IMR-90 (cell line): ENCODE results near the gene CTNND2. TPM values are rescaled to one million over a fixed set of nuclear protein-coding genes. Genes with fewer than 3 reads are reported as not detected.

Experiments used
- ATAC-seq: fragments of 200-7000 bp; cut with Tn5 transposase; 2 replicates; pipeline ENCODE4 v1.9.1; 2020; ENCODE audit warnings: low read depth, mild to moderate bottlenecking, moderate library complexity
- BruUV-seq: library from RNA; stranded (reverse); fragments of 400-500 nt; replicated peaks from 2 replicates; lab custom pipeline; 2021; lab: Mats Ljungman, UMichigan
- CTCF ChIA-PET: fragments of 300-600 bp; formaldehyde crosslinking; extraction: SDS; loops from one replicate; lab custom pipeline; 2021; ENCODE audit warnings: antibody characterized with exemption; lab: Yijun Ruan, JAX
- POLR2A ChIA-PET: fragments of 300-600 bp; sonication (Branson Sonifier 250); formaldehyde crosslinking; loops from one replicate; lab custom pipeline; 2022; ENCODE audit warnings: antibody characterized with exemption; ENCODE audit not compliant: unreplicated experiment; lab: Charles Lee
- DNase-seq: peaks from one replicate; pipeline ENCODE4 v3.0.0; 2013
- H2AFZ ChIP-seq: replicated peaks from 2 replicates; pipeline ENCODE3; 2013; ENCODE audit warnings: low read length, mild to moderate bottlenecking; ENCODE audit not compliant: poor library complexity
- H2AK5ac ChIP-seq: 2 replicates; pipeline ENCODE4 v1.6.1; 2013; ENCODE audit warnings: low read depth, low read length, inconsistent platforms
- H2AK9ac ChIP-seq: replicated peaks from 2 replicates; pipeline ENCODE3; 2013; ENCODE audit warnings: mild to moderate bottlenecking, low read depth, low read length, moderate library complexity; ENCODE audit not compliant: poor library complexity
- H2BK120ac ChIP-seq: 2 replicates; pipeline ENCODE4 v1.6.1; 2013; ENCODE audit warnings: low read depth, low read length, inconsistent platforms
- H2BK15ac ChIP-seq: 3 replicates; pipeline ENCODE4 v1.6.1; 2013; ENCODE audit warnings: low read depth, low read length, inconsistent platforms
- H2BK20ac ChIP-seq: 2 replicates; pipeline ENCODE4 v1.6.1; 2013; ENCODE audit warnings: low read depth, mild to moderate bottlenecking, inconsistent platforms, low read length, moderate library complexity
- H2BK5ac ChIP-seq: 2 replicates; pipeline ENCODE4 v1.6.1; 2013; ENCODE audit warnings: mild to moderate bottlenecking, low read depth, low read length, inconsistent platforms; ENCODE audit not compliant: poor library complexity, severe bottlenecking
- H3K14ac ChIP-seq: replicated peaks from 2 replicates; pipeline ENCODE4 v1.6.1; 2013; ENCODE audit warnings: low read depth, low read length, inconsistent platforms
- H3K18ac ChIP-seq: 2 replicates; pipeline ENCODE4 v1.6.1; 2013; ENCODE audit warnings: low read depth, low read length, control low read depth
- H3K23ac ChIP-seq: 2 replicates; pipeline ENCODE4 v1.6.1; 2013; ENCODE audit warnings: low read depth, low read length, inconsistent platforms
- H3K27ac ChIP-seq: 2 replicates; pipeline ENCODE4 v1.5.1; 2013; ENCODE audit warnings: mild to moderate bottlenecking, control low read depth, low read length; ENCODE audit not compliant: insufficient read depth
- H3K27me3 ChIP-seq: 2 replicates; pipeline ENCODE4 v1.6.1; 2013; ENCODE audit warnings: low read length; ENCODE audit not compliant: control insufficient read depth, insufficient read depth
- H3K36me3 ChIP-seq: 2 replicates; pipeline ENCODE4 v1.6.1; 2013; ENCODE audit warnings: low read length, mixed read lengths; ENCODE audit not compliant: control insufficient read depth, insufficient read depth
- H3K4ac ChIP-seq: 2 replicates; pipeline ENCODE4 v1.6.1; 2013; ENCODE audit warnings: low read depth, low read length, inconsistent platforms
- H3K4me1 ChIP-seq: 2 replicates; pipeline ENCODE4 v1.6.1; 2013; ENCODE audit warnings: low read length, mixed read lengths; ENCODE audit not compliant: control insufficient read depth, insufficient read depth
- H3K4me2 ChIP-seq: 2 replicates; pipeline ENCODE4 v1.6.1; 2013; ENCODE audit warnings: low read depth, mild to moderate bottlenecking, control low read depth, low read length, moderate library complexity
- H3K4me3 ChIP-seq: 2 replicates; pipeline ENCODE4 v1.5.1; 2013; ENCODE audit warnings: low read depth, mild to moderate bottlenecking, control low read depth, low read length, moderate library complexity; ENCODE audit not compliant: insufficient read depth
- H3K56ac ChIP-seq: 2 replicates; pipeline ENCODE4 v1.6.1; 2013; ENCODE audit warnings: low read length, inconsistent platforms; ENCODE audit not compliant: insufficient read depth; ENCODE audit errors: extremely low read depth
- H3K79me1 ChIP-seq, 2 experiments: 2 replicates each; pipeline ENCODE4 v1.6.1; 2013; ENCODE audit warnings: low read length in 2 of 2, inconsistent platforms in 1 of 2, low read depth in 1 of 2
- H3K9ac ChIP-seq: 2 replicates; pipeline ENCODE4 v1.6.1; 2013; ENCODE audit warnings: low read depth, low read length, control low read depth
- H3K9me1 ChIP-seq: 2 replicates; pipeline ENCODE4 v1.6.1; 2013; ENCODE audit warnings: low read length, inconsistent platforms; ENCODE audit not compliant: insufficient read depth
- H3K9me3 ChIP-seq: 2 replicates; pipeline ENCODE4 v1.6.1; 2013; ENCODE audit warnings: low read length; ENCODE audit not compliant: control insufficient read depth, insufficient read depth
- H4K20me1 ChIP-seq: 2 replicates; pipeline ENCODE4 v1.6.1; 2013; ENCODE audit warnings: low read length, inconsistent platforms; ENCODE audit not compliant: insufficient read depth
- H4K5ac ChIP-seq: 2 replicates; pipeline ENCODE4 v1.6.1; 2013; ENCODE audit warnings: mild to moderate bottlenecking, low read depth, low read length, control low read depth
- H4K8ac ChIP-seq, 2 experiments: 2 replicates each; pipeline ENCODE4 v1.6.1; 2013; ENCODE audit warnings: low read depth in 2 of 2, low read length in 2 of 2, control low read depth in 1 of 2, inconsistent platforms in 1 of 2
- H4K91ac ChIP-seq: 2 replicates; pipeline ENCODE4 v1.6.1; 2013; ENCODE audit warnings: low read depth, low read length, inconsistent platforms; ENCODE audit not compliant: insufficient read depth
- CEBPB ChIP-seq: IDR thresholded peaks from 2 replicates; pipeline ENCODE4 v1.6.1; 2012; ENCODE audit warnings: low read depth, low read length, improper control_type of control experiment
- FOS ChIP-seq: fragments of 150-350 bp; IDR thresholded peaks from 2 replicates; pipeline ENCODE4 v1.6.1; 2016; ENCODE audit warnings: low read depth, low read length
- MAZ ChIP-seq: IDR thresholded peaks from 2 replicates; pipeline ENCODE4 v1.6.1; 2012; ENCODE audit warnings: low read depth, mild to moderate bottlenecking, low read length, improper control_type of control experiment, moderate library complexity, borderline replicate concordance
- MXI1 ChIP-seq: IDR thresholded peaks from 2 replicates; pipeline ENCODE4 v1.6.1; 2012; ENCODE audit warnings: low read depth, mild to moderate bottlenecking, low read length, moderate library complexity, borderline replicate concordance
- NFE2L2 ChIP-seq: fragments of 150-350 bp; IDR thresholded peaks from 2 replicates; pipeline ENCODE4 v1.6.1; 2016; ENCODE audit warnings: low read depth, mild to moderate bottlenecking, low read length
- RCOR1 ChIP-seq: IDR thresholded peaks from 2 replicates; pipeline ENCODE4 v1.6.1; 2012; ENCODE audit warnings: mild to moderate bottlenecking, low read length, improper control_type of control experiment; ENCODE audit not compliant: insufficient replicate concordance
- WGBS, 2 experiments: methylation state at CpG; one replicate each; pipeline versions ENCODE4 v1.1.5 to v1.1.7; 2013; ENCODE audit warnings: missing lambda C conversion rate in 2 of 2; ENCODE audit not compliant: insufficient read length in 1 of 2; ENCODE audit errors: extremely low coverage in 2 of 2; 5-methylcytosine and 5-hydroxymethylcytosine counted together
- dilution Hi-C: fragments of 300-500 bp; cut with HindIII; formaldehyde crosslinking; loops from one replicate; pipeline ENCODE4 v1.14.3; 2018; ENCODE audit warnings: low sequenced_read_pairs; ENCODE audit not compliant: unreplicated experiment
- in situ Hi-C: fragments of 300-500 bp; cut with MboI; formaldehyde crosslinking; loops from 3 replicates; pipeline ENCODE4 v1.14.3; 2019; ENCODE audit warnings: low sequenced_read_pairs, inconsistent platforms, mixed read lengths
- intact Hi-C: fragments of 100-400 bp; cut with micrococcal nuclease; formaldehyde crosslinking; loops from 2 replicates; pipeline ENCODE4 v1.10.0; 2022
- polyA plus RNA-seq, 3 experiments: library from polyadenylated mRNA; depleted of rRNA; stranded (reverse); fragments of >200 nt; gene quantifications; 2 replicates each; pipeline ENCODE4 v1.2.3, GENCODE V29; 2012; ENCODE audit warnings: low replicate concordance in 1 of 3
- total RNA-seq: library from RNA; depleted of rRNA; stranded (reverse); fragments of >200 nt; gene quantifications from 2 replicates; pipeline ENCODE4 v1.2.3, GENCODE V29; 2012

The CTNND2 gene
- total and polyA plus RNA-seq, 2 of the 4 experiments (the other 2 are of a cell fraction) = not detected

GRCh38 chr5:11524188-11524587 lies 380.1 kb downstream of the CTNND2 start:
- no peaks in the 10 kb centered on the region for H4K20me1 ChIP-seq

More at GRCh38 chr5:11524188-11524587, 380.1 kb downstream of the CTNND2 start:
- no peaks in the 10 kb centered on the region for H3K36me3 ChIP-seq
- 0% methylated on average over 1 of the region's 4 CpGs; no CpG with 5 or more reads in 1 of the 2 experiments for WGBS, 2 experiments
- no peak overlapping the region for H3K18ac ChIP-seq
- H3K14ac ChIP-seq = no peak overlapping the region
- H2AK9ac ChIP-seq = no peak overlapping the region
- intact Hi-C loops = no loop called here
- H3K4me3 ChIP-seq = no peak overlapping the region
- no TSS peak for BruUV-seq
- H2BK20ac ChIP-seq = no peak overlapping the region
- H3K4ac ChIP-seq = no peak overlapping the region
- no peak for DNase-seq
- H3K9ac ChIP-seq = no peak overlapping the region
- no peak overlapping the region for H2BK15ac ChIP-seq
- ATAC-seq = no peak
- no peak overlapping the region for H2AFZ ChIP-seq
- no peaks in the 10 kb centered on the region for H3K27me3 ChIP-seq
- H3K56ac ChIP-seq = no peak overlapping the region
- no peak overlapping the region for H4K8ac ChIP-seq
- no peak for TF ChIP-seq MAZ
- TF ChIP-seq MXI1 = no peak
- TF ChIP-seq RCOR1 = no peak
- no peak for TF ChIP-seq NFE2L2
- TF ChIP-seq CEBPB = no peak
- no peak for TF ChIP-seq FOS
- H3K4me1 ChIP-seq = no peaks in the 10 kb centered on the region
- dilution Hi-C loops = no loop called here
- no peak overlapping the region for H3K4me2 ChIP-seq
- no peak overlapping the region for H3K23ac ChIP-seq
- H3K9me1 ChIP-seq = no peaks in the 10 kb centered on the region
- H3K27ac ChIP-seq = no peak overlapping the region
- no peak overlapping the region for H4K5ac ChIP-seq
- H2BK5ac ChIP-seq = no peak overlapping the region
- in situ Hi-C loops = no loop called here
- H4K91ac ChIP-seq = no peak overlapping the region
- no peak overlapping the region for H2BK120ac ChIP-seq
- POLR2A ChIA-PET = no interaction called here
- CTCF ChIA-PET = no interaction called here
- no peak overlapping the region for H2AK5ac ChIP-seq
- peaks cover 9% of the 10 kb centered on the region for H3K9me3 ChIP-seq
- no peaks in the 10 kb centered on the region for H3K79me1 ChIP-seq
